Tibial nerve (tissue), 3 donors: Measurements from ENCODE around the gene STOM.

Source experiments
- POLR2A ChIP-seq, 2 donors: fragments of 450-650 bp; IDR thresholded peaks; one replicate each; pipeline ENCODE4 v1.6.1; 2017; ENCODE audit warnings: antibody characterized with exemption in 2 of 2, mild to moderate bottlenecking in 2 of 2, moderate library complexity in 2 of 2
- TF ChIP-seq, protein P1 (sequence below), 5 experiments: fragments of 200-600 bp in 3 of 5; fragments of 450-650 bp in 2 of 5; sonication (generic) in 3 of 5; IDR thresholded peaks; one replicate each; pipeline ENCODE4 v1.5.1; 2016 to 2019; ENCODE audit warnings: antibody characterized with exemption in 5 of 5, mild to moderate bottlenecking in 3 of 5, moderate library complexity in 2 of 5

GRCh38 chr9:121373011-121373729 is 3.1 kb upstream of the STOM start:
- TF ChIP-seq, protein P1, sequence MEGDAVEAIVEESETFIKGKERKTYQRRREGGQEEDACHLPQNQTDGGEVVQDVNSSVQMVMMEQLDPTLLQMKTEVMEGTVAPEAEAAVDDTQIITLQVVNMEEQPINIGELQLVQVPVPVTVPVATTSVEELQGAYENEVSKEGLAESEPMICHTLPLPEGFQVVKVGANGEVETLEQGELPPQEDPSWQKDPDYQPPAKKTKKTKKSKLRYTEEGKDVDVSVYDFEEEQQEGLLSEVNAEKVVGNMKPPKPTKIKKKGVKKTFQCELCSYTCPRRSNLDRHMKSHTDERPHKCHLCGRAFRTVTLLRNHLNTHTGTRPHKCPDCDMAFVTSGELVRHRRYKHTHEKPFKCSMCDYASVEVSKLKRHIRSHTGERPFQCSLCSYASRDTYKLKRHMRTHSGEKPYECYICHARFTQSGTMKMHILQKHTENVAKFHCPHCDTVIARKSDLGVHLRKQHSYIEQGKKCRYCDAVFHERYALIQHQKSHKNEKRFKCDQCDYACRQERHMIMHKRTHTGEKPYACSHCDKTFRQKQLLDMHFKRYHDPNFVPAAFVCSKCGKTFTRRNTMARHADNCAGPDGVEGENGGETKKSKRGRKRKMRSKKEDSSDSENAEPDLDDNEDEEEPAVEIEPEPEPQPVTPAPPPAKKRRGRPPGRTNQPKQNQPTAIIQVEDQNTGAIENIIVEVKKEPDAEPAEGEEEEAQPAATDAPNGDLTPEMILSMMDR (IDR thresholded peaks at IDR 0.05): no peak
- no peak for TF ChIP-seq POLR2A (IDR thresholded peaks at IDR 0.05)
